Renal pelvis (tissue), 12 donors: ENCODE measurements around the gene ABL1. TPM values are rescaled to one million over a fixed set of nuclear protein-coding genes. Genes with fewer than 3 reads are reported as not detected.
"Not testable (repeated sequence)": the region's sequence is repeated elsewhere in the genome, so short reads cannot be mapped to it uniquely, and the experiment has no call there.

Experiments used
- DNase-seq: peaks from one replicate; pipeline ENCODE4 v3.0.0-alpha.2; 2013
- long read RNA-seq, 16 experiments: transcript quantifications; one replicate each; lab custom pipeline, GENCODE V29; 2026
- polyA plus RNA-seq, 3 donors: library from polyadenylated mRNA; unstranded; fragments of 120-200 nt; gene quantifications; one replicate each; pipeline ENCODE4 v1.2.1, GENCODE V29; 2013; ENCODE audit not compliant: insufficient read length in 3 of 3

The ABL1 gene
- polyA plus RNA-seq, result 10 to 100 TPM; 75.1 to 93.9 (median 82.2) TPM
- long read RNA-seq, donor 1, full-length matches to known transcripts, result 12 of 23 reads
- long read RNA-seq, donor 1, partial matches to known transcripts, result 6 of 23 reads
- long read RNA-seq, donor 1, other reads (novel, unspliced or antisense), result 5 of 23 reads
- long read RNA-seq, donor 2, full-length matches to known transcripts, result 14 of 20 reads
- long read RNA-seq, donor 2, partial matches to known transcripts, result 6 of 20 reads
- long read RNA-seq, donor 2, other reads (novel, unspliced or antisense), result 0 of 20 reads
- long read RNA-seq, donor 3, full-length matches to known transcripts, result 13 of 57 reads
- long read RNA-seq, donor 3, partial matches to known transcripts, result 44 of 57 reads
- long read RNA-seq, donor 3, other reads (novel, unspliced or antisense), result 0 of 57 reads
- long read RNA-seq, donor 4, full-length matches to known transcripts, result 13 of 13 reads
- long read RNA-seq, donor 4, partial matches to known transcripts, result 0 of 13 reads
- long read RNA-seq, donor 4, other reads (novel, unspliced or antisense), result 0 of 13 reads
- long read RNA-seq, donor 5, full-length matches to known transcripts, result 12 of 12 reads
- long read RNA-seq, donor 5, partial matches to known transcripts, result 0 of 12 reads
- long read RNA-seq, donor 5, other reads (novel, unspliced or antisense), result 0 of 12 reads
- long read RNA-seq, donor 6, full-length matches to known transcripts, result 13 of 18 reads
- long read RNA-seq, donor 6, partial matches to known transcripts, result 5 of 18 reads
- long read RNA-seq, donor 6, other reads (novel, unspliced or antisense), result 0 of 18 reads
- long read RNA-seq, donor 7, full-length matches to known transcripts, result 21 of 109 reads
- long read RNA-seq, donor 7, partial matches to known transcripts, result 88 of 109 reads
- long read RNA-seq, donor 7, other reads (novel, unspliced or antisense), result 0 of 109 reads
- long read RNA-seq, donor 8, full-length matches to known transcripts, result 8 of 8 reads
- long read RNA-seq, donor 8, partial matches to known transcripts, result 0 of 8 reads
- long read RNA-seq, donor 8, other reads (novel, unspliced or antisense), result 0 of 8 reads
- long read RNA-seq, donor 9, full-length matches to known transcripts, result 16 of 24 reads
- long read RNA-seq, donor 9, partial matches to known transcripts, result 8 of 24 reads
- long read RNA-seq, donor 9, other reads (novel, unspliced or antisense), result 0 of 24 reads
- long read RNA-seq, donor 10, full-length matches to known transcripts, result 12 of 29 reads
- long read RNA-seq, donor 10, partial matches to known transcripts, result 17 of 29 reads
- long read RNA-seq, donor 10, other reads (novel, unspliced or antisense), result 0 of 29 reads
- long read RNA-seq, donor 11, full-length matches to known transcripts, result 11 of 20 reads
- long read RNA-seq, donor 11, partial matches to known transcripts, result 9 of 20 reads
- long read RNA-seq, donor 11, other reads (novel, unspliced or antisense), result 0 of 20 reads
- long read RNA-seq, donor 12, full-length matches to known transcripts, result 17 of 31 reads
- long read RNA-seq, donor 12, partial matches to known transcripts, result 14 of 31 reads
- long read RNA-seq, donor 12, other reads (novel, unspliced or antisense), result 0 of 31 reads
- long read RNA-seq, donor 13, full-length matches to known transcripts, result 4 of 9 reads
- long read RNA-seq, donor 13, partial matches to known transcripts, result 5 of 9 reads
- long read RNA-seq, donor 13, other reads (novel, unspliced or antisense), result 0 of 9 reads
- long read RNA-seq, donor 14, result 0 reads
- long read RNA-seq, donor 15, full-length matches to known transcripts, result 11 of 52 reads
- long read RNA-seq, donor 15, partial matches to known transcripts, result 41 of 52 reads
- long read RNA-seq, donor 15, other reads (novel, unspliced or antisense), result 0 of 52 reads
- long read RNA-seq, donor 16, full-length matches to known transcripts, result 13 of 38 reads
- long read RNA-seq, donor 16, partial matches to known transcripts, result 25 of 38 reads
- long read RNA-seq, donor 16, other reads (novel, unspliced or antisense), result 0 of 38 reads

- DNase-seq, result peak; percentile 81
Measured at GRCh38 chr9:130834371-130835336, at the start of gene ABL1. TSS of gene ABL1 (plus strand) at chr9:130835254. CDS start at chr9:130835447, 193 bp downstream.

- DNase-seq, result no peak
Measured at GRCh38 chr9:130785940-130786508, 49.0 kb upstream of the ABL1 start.

- DNase-seq, result no peak
Measured at GRCh38 chr9:130786526-130786925, 48.5 kb upstream of the ABL1 start.

- DNase-seq, result no peak
Measured at GRCh38 chr9:130789747-130790672, 45.0 kb upstream of the ABL1 start.

GRCh38 chr9:130791303-130791894, 43.7 kb upstream of the ABL1 start:
- no peak for DNase-seq

DNA sequence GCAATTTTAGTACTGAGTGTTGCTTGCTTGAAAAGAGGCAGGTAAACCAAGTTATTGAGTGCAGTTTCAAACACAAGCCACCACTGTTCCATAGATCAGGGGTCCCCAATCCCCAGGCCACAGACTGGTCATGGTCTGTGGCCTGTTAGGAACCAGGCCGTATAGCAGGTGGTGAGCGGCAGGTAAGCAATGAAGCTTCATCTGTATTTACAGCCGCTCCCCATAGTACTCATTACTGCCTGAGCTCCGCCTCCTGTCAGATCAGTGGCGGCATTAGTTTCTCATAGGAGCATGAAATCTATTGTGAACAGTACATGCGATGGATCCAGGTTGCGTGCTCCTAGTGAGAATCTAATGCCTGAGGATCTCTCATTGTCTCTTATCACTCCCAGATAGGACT, 41.5 kb upstream of the ABL1 start:
- no peak for DNase-seq

GRCh38 chr9:130794021-130794420, 41.0 kb upstream of the ABL1 start:
- DNase-seq, result not testable (repeated sequence)

DNA sequence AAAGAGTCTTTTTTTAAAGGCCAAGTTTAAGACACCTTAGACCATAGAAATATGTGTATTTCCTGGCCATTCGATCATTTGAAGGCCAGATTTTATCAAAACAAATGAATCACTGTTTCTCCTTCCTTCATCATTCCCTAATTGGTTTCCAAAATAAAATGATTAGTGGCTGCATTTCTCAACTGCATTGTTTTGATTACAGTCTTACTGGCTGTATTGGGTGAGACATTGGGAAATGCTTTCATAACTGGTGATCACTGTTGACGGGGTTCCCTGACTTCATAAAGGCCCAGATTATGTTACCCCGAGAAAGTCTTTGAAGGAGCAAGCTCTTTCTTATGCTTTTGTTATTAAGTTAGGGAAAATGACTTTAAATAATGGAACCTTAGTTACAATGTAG, 40.6 kb upstream of the ABL1 start:
- DNase-seq, result not testable (repeated sequence)

- no peak for DNase-seq
Measured at GRCh38 chr9:130794923-130795495, 40.0 kb upstream of the ABL1 start.

- DNase-seq, result not testable (repeated sequence)
Measured at GRCh38 chr9:130803116-130803515, 31.9 kb upstream of the ABL1 start.

GRCh38 chr9:130805510-130806326, 29.3 kb upstream of the ABL1 start:
- no peak for DNase-seq

DNA sequence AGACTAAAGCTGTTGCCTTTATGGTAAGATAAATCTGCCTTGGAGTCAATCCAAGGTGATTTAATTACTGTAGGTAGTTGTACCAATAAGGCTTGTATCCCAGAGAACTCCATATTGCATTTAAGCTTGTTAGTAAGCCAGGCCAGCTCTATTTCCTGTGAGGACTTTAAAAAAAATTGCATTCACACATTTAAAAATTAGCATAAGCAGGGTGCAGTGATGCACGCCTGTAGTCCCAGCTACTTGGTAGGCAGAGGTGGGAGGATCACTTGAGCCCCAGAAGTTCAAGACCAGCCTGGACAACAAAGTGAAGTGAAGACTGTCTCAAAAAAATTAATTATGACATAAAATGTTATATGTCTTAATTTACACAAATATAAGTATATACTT, 28.7 kb upstream of the ABL1 start:
- no peak for DNase-seq

DNA sequence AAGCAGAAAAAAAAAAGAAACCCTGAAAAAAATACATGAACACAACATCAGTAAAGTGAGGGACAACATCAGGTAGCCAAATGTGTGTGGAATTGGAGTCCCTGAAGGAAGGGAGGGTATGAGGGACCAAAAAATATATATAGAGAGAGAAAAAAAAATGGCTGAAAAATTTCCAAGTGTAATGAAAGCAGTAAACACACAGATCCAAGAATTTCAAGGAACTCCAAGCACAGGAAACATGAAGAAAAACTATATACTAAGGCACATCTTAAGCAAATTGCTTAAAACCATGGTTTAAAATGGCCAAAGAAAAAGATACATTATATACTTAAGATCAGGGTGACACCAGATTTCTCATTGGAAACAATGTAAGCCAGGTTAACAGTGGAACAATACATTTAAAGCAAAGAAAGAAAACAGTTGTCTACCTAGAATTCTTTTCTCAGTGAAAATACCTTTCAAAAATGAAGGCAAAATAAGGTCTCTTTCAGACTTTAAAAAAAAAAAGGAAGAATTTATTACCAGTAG, 24.4 kb upstream of the ABL1 start:
- DNase-seq, result no peak

DNA sequence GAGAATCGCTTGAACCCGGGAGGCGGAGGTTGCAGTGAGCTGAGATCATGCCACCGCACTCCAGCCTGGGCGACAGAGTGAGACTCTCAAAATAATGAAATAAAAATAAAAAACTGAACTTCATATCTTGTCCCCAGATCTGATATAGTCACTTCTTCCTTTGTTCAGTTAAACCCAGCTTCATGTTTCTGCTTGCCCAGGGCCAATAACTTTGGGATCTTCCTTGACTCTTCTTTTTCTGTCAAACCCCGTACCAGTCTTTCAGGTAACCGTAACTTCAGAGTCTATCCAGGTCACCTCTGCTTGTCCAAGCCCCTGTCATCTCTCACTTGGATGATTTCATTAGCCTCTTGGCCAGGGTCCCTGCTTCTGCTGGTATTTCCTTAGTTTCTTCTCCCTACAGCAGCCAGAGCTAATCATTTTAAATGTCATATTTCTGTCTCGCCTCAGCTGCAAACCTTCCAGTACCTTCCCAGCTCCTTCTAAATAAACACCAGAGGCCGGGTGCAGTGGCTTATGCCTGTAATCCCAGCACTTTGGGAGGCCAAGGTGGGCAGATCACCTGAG, 19.7 kb upstream of the ABL1 start:
- DNase-seq, result no peak

DNA sequence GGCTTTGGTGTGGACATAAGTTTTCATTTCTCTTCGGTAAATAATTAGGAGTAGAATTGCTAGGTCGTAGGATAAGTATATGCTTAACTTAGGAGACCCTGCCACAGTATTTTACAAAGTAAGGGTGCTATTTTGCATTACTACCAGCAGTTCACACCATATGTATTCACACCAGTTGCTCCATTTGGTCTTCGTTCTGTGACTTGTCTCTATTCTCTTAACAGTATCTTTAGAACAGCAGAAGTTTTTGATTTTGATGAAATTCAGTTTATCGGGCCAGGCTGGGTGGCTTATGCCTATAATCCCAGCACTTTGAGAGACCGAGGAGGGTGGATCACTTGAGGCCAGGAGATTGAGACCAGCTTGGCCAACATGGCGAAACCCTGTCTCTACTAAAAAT, 17.1 kb upstream of the ABL1 start:
- DNase-seq, result no peak
